CD4-positive, alpha-beta T cell treated with Interleukin-15 for 4 hours (primary cell): ENCODE data around the gene TCTN1.
A peak's percentile ranks its signal among the peaks of the same experiment; 100 is the strongest.

Experiments used
- DNase-seq: peaks from one replicate; pipeline ENCODE4 v3.0.0-alpha.2; 2020; ENCODE audit warnings: low spot score

Gene TCTN1

DNA sequence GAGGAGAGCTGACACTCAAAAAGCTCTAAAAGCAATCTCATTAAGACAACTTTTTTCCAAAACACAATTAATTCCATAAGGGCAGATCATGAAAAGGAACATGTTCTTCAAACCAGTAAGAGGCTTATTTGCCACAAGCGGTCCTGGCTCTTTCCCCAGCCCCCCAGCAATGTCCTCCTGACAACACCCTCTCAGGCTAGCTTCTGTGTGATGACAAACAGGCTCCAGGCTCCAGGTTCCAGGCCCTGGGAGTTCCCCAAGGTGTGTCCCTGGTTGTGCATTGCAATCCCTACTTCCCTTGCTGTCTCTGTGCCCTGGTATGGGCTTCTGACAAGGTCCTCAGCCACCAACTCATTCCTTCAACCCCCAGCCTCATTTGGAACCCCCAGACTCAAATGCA lies 66.1 kb downstream of the TCTN1 start:
- DNase-seq = no peak

DNA sequence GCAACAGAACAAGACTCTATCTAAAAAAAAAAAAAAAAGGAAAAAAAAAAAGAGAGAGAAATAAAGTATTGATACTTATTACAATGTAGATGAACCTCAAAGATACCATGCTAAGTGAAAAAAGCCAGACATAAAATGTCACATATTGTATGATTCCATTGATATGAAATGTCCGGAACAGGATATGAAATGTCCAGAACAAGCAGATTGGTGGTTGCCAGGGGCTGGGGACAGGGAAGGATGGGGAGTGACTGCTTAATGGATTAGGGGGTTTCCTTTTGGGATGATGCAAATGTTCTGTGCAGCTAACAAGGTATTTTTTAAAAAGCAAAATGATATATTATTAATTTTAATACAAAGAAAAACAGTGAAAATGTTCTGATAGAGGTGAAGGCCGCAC lies 70.0 kb downstream of the TCTN1 start:
- no peak for DNase-seq

DNA sequence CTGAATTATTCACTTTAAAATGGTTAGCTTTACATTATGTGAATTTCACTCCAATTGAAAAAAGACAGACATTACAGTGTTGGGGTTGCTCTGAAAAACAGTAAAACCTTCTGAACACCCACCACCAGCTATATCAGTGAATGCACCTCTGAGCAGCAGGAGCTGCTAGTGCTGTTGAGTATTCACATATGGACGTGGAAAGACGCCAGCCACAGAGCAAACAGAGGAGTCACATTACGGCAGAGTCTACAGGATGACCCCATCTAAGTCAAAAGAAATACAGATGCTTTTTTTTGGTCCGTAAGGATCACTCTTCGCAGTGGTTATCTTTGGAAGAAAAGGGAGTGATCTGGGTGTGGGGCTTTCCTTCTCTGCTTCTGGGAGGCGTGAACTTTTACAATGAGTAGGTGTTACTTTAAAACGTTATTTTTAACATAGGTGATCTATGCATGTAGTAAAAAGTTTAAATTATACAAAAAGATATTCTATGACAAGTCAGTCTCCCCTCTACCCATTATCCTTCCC lies 70.4 kb downstream of the TCTN1 start:
- no peak for DNase-seq

DNA sequence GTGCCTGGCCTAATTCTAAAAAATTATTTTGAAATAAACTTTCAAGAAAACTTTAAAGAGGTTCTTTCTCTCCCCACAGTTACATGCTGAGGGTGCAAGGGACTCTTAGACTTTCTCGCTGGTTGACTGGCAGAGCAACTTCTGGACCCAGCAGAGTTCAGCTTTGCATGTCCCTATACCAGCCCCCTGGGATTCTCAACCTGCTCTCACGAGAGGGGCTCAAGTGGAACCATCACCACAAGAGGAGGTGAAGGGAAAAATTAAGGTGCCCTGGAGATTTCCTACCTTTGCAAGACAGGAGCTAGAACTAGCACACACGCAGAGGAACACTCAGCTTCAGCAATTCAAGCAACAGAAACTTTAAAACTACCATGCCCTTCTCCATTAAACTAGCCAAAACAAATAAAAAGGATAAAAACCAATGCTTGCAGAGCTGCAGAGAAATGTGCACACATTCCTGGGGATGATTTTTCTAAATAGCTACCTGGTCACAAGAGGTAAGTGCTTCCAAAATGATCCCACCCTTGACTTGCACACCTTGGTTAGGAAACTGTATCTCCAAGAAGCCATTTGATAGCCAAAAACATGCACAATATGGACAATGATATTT lies 72.5 kb downstream of the TCTN1 start:
- no peak for DNase-seq

DNA sequence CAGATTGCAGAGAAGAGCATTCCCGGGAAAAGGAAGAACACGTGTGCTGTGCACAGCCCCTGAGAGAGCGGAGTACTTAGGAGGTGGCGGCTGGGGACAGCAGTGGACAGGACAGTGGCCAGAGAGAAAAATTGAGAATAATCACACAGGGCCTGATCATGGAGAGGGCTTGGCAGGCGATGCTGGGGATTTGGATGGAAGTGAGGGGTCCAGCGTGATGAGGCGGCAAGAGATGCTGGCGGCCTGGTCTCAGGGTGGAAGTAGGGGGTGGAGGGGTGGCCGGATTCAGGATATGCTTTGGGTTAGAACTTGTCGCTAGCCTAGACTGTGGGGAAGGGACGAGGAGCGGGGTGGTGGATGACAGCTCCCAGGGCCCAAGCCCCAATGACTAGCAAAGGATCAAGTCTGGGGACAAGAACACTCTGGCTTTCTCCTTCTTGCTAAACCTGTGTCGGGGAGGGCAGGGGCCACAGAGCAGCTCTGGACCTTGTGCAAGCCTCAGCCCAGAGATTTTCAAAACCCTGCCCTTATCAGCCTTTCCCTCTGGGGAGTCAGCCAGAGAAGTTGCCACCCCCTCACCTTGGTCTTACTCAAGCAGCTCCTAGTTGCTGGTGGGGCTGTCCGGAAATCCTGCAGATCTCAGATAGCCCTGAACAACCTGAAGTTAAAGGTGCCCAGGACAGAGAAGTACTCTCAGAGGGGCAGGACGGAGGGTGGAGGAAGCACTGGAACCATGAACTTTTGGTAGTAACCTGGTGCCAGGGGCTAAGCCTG lies 73.7 kb downstream of the TCTN1 start:
- no peak for DNase-seq

DNA sequence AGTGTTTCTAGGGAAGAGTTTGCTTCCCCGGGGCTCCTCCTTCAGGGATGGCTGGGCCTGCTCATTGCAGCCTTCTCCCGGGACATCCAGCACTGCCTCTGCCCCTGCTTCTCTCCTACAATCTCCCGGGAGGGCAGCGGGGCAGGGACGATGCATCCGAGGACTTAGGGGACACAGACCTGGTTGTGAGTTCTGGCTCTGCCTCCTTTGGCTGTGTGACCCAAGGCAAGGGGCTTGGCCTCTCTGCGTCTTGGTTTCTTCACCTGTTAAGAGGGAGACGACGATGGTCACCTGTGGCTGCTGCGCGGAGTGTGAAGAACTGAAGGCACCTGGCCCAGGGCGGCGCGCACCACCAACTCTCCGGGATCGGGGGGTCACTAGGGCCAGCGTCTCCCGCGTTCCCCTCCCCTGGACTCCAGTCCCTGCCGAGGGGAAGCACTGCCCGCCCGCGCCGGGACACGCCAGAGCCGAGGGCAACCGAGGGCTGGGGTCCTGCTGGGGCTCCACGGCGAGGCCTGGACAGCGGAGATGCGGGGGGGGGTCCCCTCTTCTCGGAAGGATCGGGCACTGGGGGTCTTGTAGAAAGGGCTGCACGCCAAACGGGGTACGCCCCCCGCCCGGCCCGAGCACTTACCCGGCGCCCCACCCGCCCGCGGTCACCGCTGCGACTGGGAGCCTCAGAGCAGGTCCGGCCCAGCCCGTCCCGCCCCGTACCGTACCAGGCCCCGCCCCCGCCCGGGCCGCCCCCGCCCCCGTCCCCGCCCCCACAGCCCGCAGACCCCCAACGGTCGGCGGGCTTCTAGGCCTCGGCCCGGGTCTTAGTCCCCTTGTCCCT lies 74.7 kb downstream of the TCTN1 start, which contains the start of gene HVCN1:
Gene HVCN1, minus strand, starts transcription at position 670 of the 835 bp plus-strand sequence. CDS start 5,870 bp downstream, outside the sequence.
- DNase-seq = peak; percentile 20

DNA sequence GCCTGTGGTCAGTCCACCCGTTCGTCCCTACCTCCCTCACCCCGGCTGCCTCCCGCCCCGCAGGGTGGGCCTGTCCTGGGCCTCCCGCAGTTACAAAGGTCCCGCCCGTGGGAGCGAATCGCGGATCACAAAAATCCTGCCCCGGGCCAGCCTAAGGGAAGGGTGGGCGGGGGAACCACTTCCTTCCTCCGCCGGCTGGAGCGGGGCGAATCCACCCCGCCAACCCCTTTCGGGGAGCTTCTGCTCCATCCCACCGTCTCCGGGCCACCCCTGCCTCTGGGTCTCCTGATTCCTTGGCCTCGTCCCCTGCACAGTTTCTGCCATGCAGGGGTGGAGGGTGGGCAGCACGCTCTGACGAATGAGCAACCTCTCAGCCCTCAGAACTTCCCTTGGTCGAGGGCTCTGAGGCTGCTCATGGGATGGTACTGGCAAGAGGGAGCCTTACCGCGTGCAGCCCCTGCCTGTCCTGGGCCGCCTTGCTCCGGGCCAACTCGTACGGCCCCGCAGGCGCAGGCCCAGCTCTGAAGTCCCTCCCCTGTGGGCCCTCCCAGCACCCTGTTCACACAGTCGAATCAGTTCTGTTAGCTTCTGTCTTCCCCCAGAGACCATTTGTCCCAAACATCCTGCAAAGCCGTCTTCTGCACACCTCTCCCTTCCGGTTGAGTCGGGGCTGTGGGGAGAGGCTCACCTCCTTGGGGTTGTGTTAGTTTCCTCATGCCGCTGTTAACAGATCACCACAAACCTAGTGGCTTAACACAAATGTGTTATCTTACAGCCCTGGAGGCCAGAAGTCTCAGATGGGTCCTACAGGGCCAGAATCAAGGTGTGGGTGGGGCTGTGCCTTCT lies 75.6 kb downstream of the TCTN1 start:
- DNase-seq = peak; percentile 50

DNA sequence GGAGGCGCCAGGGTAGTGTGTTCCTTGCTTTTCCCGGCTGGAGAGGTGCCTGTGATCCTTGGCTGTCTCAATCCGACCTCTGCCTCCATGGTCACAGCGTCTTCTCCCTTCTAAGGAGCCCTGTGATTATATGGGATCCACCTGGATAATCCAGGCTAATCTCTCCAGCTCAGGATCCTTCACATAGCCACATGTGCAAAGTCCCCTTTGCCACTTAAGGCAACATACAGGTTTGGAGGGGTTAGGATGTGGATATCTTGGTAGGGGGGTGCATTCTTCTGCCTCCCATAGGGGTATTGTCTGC lies 76.2 kb downstream of the TCTN1 start:
- DNase-seq = no peak

DNA sequence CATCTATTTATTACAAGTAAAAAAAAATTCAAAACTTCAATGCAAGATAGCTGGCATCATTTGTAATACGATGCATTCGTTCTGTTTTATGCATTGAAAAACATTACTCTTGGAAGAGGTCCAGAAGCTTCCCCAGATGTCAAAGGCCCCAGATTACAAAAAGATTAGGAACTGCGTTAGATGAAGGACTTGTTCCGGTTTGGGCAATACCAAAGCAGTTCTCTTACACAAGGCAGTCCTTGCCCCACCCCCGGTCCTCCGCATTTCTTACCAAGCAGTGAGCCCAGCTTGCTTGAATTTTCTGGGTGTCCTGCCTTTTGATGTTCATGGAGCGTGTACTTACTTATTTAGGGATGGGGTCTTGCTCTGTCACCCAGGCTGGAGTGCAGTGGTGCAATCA lies 79.8 kb downstream of the TCTN1 start:
- DNase-seq = no peak

DNA sequence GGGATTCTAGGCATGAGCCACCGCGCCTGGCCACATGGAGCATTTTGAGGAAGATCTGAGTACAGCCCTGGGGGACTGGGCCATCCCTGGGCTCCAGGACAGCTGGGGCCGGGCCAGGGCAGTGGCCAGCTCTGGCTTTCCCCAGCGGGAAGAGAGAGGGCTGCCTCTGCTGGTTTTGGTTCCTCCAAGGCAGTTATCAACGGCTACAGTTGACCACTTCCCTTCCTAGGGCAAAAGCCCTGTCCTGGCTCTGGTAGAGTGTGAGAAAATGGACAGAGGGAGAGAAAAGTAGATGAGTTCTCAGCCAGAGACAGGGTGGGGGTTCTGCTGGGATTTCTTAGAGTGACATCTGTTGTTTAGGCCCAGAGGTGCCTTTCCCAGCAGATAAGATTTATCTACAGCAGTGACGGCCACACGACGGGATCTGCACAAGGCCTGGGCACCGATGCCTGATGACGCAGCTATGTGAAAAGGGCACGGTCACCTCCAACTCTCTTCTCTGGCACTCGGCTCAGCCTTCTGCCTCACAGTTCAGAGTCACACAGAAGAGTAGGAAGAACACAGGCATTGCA lies 80.5 kb downstream of the TCTN1 start:
- no peak for DNase-seq

DNA sequence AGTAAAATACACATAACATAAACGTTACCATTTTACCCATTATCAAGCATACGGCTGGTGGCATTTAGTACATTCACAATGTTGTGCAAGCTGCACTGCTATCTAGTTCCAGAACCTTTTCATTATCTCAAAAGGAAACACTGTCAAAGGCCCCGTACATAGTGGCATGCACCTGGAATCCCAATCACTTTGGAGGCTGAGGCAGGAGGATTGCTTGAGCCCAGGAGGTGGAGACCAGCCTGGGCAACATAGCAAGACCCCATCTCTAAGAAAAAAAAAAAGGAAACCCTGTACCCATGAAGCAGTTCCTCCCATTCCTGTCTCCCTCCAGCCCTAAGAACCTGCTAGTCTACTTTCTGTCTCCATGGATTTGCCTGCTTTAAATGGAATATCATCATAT lies 82.4 kb downstream of the TCTN1 start:
- no peak for DNase-seq

DNA sequence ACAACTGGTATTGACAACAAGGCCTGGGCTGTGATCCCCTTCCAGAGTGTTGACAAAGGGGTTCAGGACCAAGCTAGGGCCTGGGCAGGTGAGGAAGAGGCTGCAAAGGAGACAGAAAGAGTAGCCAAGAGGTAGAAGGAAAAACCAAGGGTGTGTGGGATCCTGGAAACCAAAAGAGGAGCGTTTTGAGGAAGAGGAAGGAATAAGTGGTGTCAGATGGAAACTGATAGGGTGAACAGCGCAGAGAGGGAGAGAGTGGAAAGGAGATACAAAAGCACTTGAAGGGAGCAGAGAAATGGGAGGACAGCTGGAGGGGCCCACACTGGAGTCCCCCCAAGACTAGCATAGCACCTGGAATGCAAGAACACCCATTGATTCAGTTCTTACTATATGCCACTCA lies 83.3 kb downstream of the TCTN1 start:
- no peak for DNase-seq

DNA sequence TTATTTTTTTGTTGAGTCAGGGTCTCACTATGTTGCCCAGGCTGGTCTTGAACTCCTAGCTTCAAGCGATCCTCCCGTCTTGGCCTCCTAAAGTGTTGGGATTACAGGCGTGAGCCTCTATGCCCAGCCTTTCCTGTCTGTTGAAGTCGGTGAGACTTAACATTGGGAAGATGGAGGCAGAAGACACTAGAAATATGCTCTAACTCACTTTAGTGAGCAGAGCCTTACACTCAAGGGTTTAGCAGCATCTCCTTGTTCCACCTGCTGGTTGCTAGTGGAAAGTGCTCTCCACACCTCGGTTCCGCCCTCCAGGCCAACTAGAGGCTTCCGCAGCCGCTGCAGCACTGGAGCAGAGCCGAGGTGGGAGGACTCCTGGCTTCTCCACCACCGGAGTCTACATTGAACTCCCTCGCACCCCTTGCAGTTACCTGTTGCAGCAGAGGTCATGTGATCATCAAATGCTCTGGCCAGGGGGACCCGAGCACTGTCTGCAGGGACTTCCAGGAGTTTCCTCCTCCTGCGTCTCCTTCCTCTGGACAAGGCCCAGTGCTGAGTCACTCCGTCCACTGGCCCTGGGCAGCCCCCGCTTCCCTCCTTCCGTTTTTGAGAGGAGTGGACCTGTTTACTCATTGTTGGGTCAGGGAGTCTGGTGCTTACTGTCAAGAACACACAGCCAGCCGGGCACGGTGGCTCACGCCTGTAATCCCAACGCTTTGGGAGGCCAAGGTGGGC lies 84.4 kb downstream of the TCTN1 start:
- peak; percentile 81 for DNase-seq
